Hepatocyte (in vitro differentiated cells): ENCODE data around the gene PBX3.

Source experiments
- EZH2 ChIP-seq: fragments of 200-600 bp; sonication (generic); IDR thresholded peaks from 2 replicates; pipeline ENCODE4 v1.6.1; 2016; ENCODE audit warnings: antibody characterized with exemption, mild to moderate bottlenecking, borderline replicate concordance
- EZH2phosphoT487 ChIP-seq: fragments of 200-600 bp; sonication (generic); IDR thresholded peaks from one replicate; pipeline ENCODE4 v1.6.1; 2018; ENCODE audit warnings: antibody characterized with exemption, mild to moderate bottlenecking, low read depth, moderate library complexity; ENCODE audit not compliant: unreplicated experiment, severe bottlenecking
- TF ChIP-seq, protein P1 (sequence below): fragments of 200-600 bp; sonication (generic); IDR thresholded peaks from 2 replicates; pipeline ENCODE4 v1.5.1; 2016; ENCODE audit warnings: antibody characterized with exemption, mild to moderate bottlenecking; ENCODE audit not compliant: poor library complexity

DNA sequence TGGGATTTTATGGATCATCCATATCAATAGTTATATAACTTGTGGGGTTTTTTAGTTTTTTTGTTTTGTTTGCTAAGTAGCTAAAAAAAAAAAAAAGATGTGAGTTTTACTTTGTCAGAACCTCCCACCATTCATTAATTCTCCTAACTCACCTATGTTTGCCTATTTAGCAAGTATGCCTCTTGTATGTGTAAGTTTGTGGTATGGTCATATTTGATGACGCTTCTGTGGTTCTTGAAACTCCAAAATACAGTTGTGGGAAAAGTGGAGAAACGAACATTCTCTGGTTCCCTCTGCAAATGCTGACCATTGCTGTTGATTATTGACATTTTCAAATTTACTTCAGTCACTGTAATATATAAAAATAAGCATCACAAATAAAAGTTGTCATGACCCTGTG lies 75.7 kb downstream of the PBX3 start:
- TF ChIP-seq, protein P1, sequence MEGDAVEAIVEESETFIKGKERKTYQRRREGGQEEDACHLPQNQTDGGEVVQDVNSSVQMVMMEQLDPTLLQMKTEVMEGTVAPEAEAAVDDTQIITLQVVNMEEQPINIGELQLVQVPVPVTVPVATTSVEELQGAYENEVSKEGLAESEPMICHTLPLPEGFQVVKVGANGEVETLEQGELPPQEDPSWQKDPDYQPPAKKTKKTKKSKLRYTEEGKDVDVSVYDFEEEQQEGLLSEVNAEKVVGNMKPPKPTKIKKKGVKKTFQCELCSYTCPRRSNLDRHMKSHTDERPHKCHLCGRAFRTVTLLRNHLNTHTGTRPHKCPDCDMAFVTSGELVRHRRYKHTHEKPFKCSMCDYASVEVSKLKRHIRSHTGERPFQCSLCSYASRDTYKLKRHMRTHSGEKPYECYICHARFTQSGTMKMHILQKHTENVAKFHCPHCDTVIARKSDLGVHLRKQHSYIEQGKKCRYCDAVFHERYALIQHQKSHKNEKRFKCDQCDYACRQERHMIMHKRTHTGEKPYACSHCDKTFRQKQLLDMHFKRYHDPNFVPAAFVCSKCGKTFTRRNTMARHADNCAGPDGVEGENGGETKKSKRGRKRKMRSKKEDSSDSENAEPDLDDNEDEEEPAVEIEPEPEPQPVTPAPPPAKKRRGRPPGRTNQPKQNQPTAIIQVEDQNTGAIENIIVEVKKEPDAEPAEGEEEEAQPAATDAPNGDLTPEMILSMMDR: no peak
- TF ChIP-seq EZH2 (no peak), EZH2phosphoT487 (no peak)
